ENCODE data around the gene TRIM42. TPM values are rescaled to one million over a fixed set of nuclear protein-coding genes. Genes with fewer than 3 reads are reported as not detected.

TRIM42 gene
- not detected in 2 replicates for total RNA-seq (2021; fragmentation: NEBNext Ultra II Directional; extraction: Animal tissue kit (Norgen Biotek cat#: 25700))
- not detected in 2 replicates for polyA plus RNA-seq (2011; rRNA removed)
- polyA plus RNA-seq (2011; cell fraction: cytosol; rRNA removed) = not detected
- not detected for polyA plus RNA-seq (2011; cell fraction: nucleus; rRNA removed)
- polyA plus RNA-seq (2012, experiment 1 of 2) = not detected in 4 replicates
- polyA plus RNA-seq (2012, experiment 2 of 2) = not detected
- polyA plus RNA-seq (2013, experiment 1 of 2) = not detected
- not detected for polyA plus RNA-seq (2013, experiment 2 of 2)
- polyA minus RNA-seq (2011; rRNA and poly(A)+ RNA removed) = 0.06 TPM in 1 of 2 replicates, not detected in the other
- not detected for polyA minus RNA-seq (2011; cell fraction: cytosol; rRNA and poly(A)+ RNA removed)
- polyA minus RNA-seq (2011; cell fraction: nucleus; rRNA and poly(A)+ RNA removed) = not detected
- long read RNA-seq, experiment 1 = 0 reads
- long read RNA-seq, experiment 2 = 0 reads

GRCh38 chr3:140677764-140678163, at the start of gene TRIM42:
TRIM42 (plus strand) TSS chr3:140678064; CDS start chr3:140678230, 166 bp downstream.
- 84% methylated on average over 2 of the region's 2 CpGs; no CpG with 5 or more reads in 1 of the 2 experiments for WGBS, 2 experiments (ENCODE audit: extremely low coverage in 1 of 2, insufficient coverage in 1 of 2, insufficient read length in 1 of 2, insufficient replicate concordance in 2 of 2, low coverage in 1 of 2, low lambda C conversion rate in 2 of 2, missing lambda C conversion rate in 1 of 2)
- no peak within 1 kb of the TSS for H3K18ac ChIP-seq (ENCODE audit: extremely low read depth, low read length)
- no peak within 1 kb of the TSS for H2BK12ac ChIP-seq (ENCODE audit: low read depth, low read length)
- ChIA-PET CTCF (ENCODE audit: partially characterized antibody) (no interaction called here), POLR2A (ENCODE audit: partially characterized antibody) (no interaction called here)
- H3K4me3 ChIP-seq (ENCODE audit: extremely low read depth in 1 of 4, insufficient read depth in 2 of 4, low read depth in 3 of 4, low read length in 4 of 4) = no peak within 1 kb of the TSS
- no peak within 1 kb of the TSS for H2BK15ac ChIP-seq (ENCODE audit: low read length)
- H2AK5ac ChIP-seq (ENCODE audit: low read depth, low read length) = no peak within 1 kb of the TSS
- FAIRE-seq (no peak), DNase-seq (ENCODE audit: low read depth in 1 of 2, low spot score in 2 of 2) (no peak)
- H4K8ac ChIP-seq (ENCODE audit: extremely low read depth, insufficient read depth, low read length) = no peak within 1 kb of the TSS
- H3K23ac ChIP-seq (ENCODE audit: insufficient read length) = no peak within 1 kb of the TSS
- no peak within 1 kb of the TSS for H3K9ac ChIP-seq (replicated peaks in 1 of 4; ENCODE audit: extremely low read depth in 1 of 4, low read depth in 3 of 4, low read length in 3 of 4)
- H2BK20ac ChIP-seq (ENCODE audit: low read length) = no peak within 1 kb of the TSS
- H3K9me3 ChIP-seq (ENCODE audit: insufficient read depth in 2 of 2, low read depth in 1 of 2, low read length in 1 of 2) = no peaks in the 10 kb centered on the region
- H3K23me2 ChIP-seq (ENCODE audit: low read depth, low read length) = no peaks in the 10 kb centered on the region
- no peaks in the 10 kb centered on the region for H4K20me1 ChIP-seq (replicated peaks in 1 of 2; ENCODE audit: control insufficient read depth in 1 of 2, insufficient read depth in 2 of 2, low read length in 2 of 2)
- H2AFZ ChIP-seq (ENCODE audit: low read length) = no peak within 1 kb of the TSS
- no peaks in the 10 kb centered on the region for H3K79me2 ChIP-seq (ENCODE audit: control insufficient read depth in 1 of 2, insufficient read depth in 2 of 2, low read length in 2 of 2)
- no peaks in the 10 kb centered on the region for H3K36me3 ChIP-seq (ENCODE audit: control insufficient read depth in 2 of 4, insufficient read depth in 4 of 4, low read length in 3 of 4)
- H3K4me2 ChIP-seq (ENCODE audit: insufficient read depth in 1 of 2, low read depth in 2 of 2, low read length in 2 of 2) = no peak within 1 kb of the TSS
- H2BK5ac ChIP-seq (ENCODE audit: low read depth, low read length) = no peak within 1 kb of the TSS
- no peaks in the 10 kb centered on the region for H3K79me1 ChIP-seq (ENCODE audit: low read depth, low read length)
- H3K4me1 ChIP-seq (replicated peaks in 1 of 4; ENCODE audit: control insufficient read depth in 3 of 4, insufficient read depth in 4 of 4, low read length in 3 of 4) = no peaks in the 10 kb centered on the region
- H3K27me3 ChIP-seq (replicated peaks in 1 of 4; ENCODE audit: control insufficient read depth in 3 of 4, extremely low read depth in 1 of 4, insufficient read depth in 3 of 4, low read length in 3 of 4) = no peaks in the 10 kb centered on the region
- no peak within 1 kb of the TSS for H3K27ac ChIP-seq (ENCODE audit: low read depth, low read length)
- H4K5ac ChIP-seq (ENCODE audit: insufficient read length, low read depth, low read length) = no peak within 1 kb of the TSS
- H3K4ac ChIP-seq (replicated peaks; ENCODE audit: insufficient read length, low read depth, low read length) = no peak within 1 kb of the TSS
- H3K14ac ChIP-seq (ENCODE audit: insufficient read length) = no peak within 1 kb of the TSS
- no peak within 1 kb of the TSS for H3K56ac ChIP-seq (replicated peaks; ENCODE audit: insufficient read length, low read depth, low read length)
- no peak within 1 kb of the TSS for H2BK120ac ChIP-seq (replicated peaks; ENCODE audit: low read depth, low read length)
- no peak within 1 kb of the TSS for H4K91ac ChIP-seq (replicated peaks; ENCODE audit: insufficient read length, low read length)
